Ovary (tissue), 9 donors: Measurements from ENCODE around the gene AMZ2. TPM values are rescaled to one million over a fixed set of nuclear protein-coding genes. Genes with fewer than 3 reads are reported as not detected.
A peak's percentile ranks its signal among the peaks of the same experiment; 100 is the strongest.

ENCODE experiments used
- DNase-seq, 5 donors: peaks; one replicate each; pipeline ENCODE4 v3.0.0-alpha.2; 2019 to 2020
- H3K27ac ChIP-seq, 2 donors: fragments of 200-600 bp; one replicate each; pipeline versions ENCODE4 v1.5.1 to v1.8.0; 2019 to 2022
- H3K27me3 ChIP-seq: fragments of 200-600 bp; one replicate; pipeline ENCODE4 v1.8.0; 2022
- H3K36me3 ChIP-seq: fragments of 200-600 bp; sonication (generic); one replicate; pipeline ENCODE4 v1.5.1; 2019
- H3K4me1 ChIP-seq: one replicate; pipeline ENCODE4 v1.8.1; 2013; ENCODE audit warnings: mild to moderate bottlenecking, moderate library complexity; ENCODE audit not compliant: insufficient read depth
- H3K4me3 ChIP-seq: fragments of 200-600 bp; sonication (generic); one replicate; pipeline ENCODE4 v1.5.1; 2017
- H3K9me3 ChIP-seq, 2 donors: fragments of 200-600 bp in 1 of 2; sonication (generic) in 1 of 2; one replicate each; pipeline versions ENCODE4 v1.5.1 to v1.8.1; 2013 to 2019; ENCODE audit warnings: mild to moderate bottlenecking in 1 of 2, moderate library complexity in 1 of 2
- CTCF ChIP-seq, 3 donors: fragments of 450-650 bp in 2 of 3; fragments of 200-600 bp in 1 of 3; IDR thresholded peaks; one replicate each; pipeline versions ENCODE4 v1.5.1 to v1.8.0; 2016 to 2022; ENCODE audit warnings: antibody characterized with exemption in 3 of 3, mild to moderate bottlenecking in 1 of 3
- EP300 ChIP-seq: sonication (generic); formaldehyde crosslinking; IDR thresholded peaks from one replicate; pipeline ENCODE4 v1.6.1; 2017; ENCODE audit warnings: antibody characterized with exemption
- POLR2A ChIP-seq: fragments of 450-650 bp; IDR thresholded peaks from one replicate; pipeline ENCODE4 v1.6.1; 2017; ENCODE audit warnings: antibody characterized with exemption, mild to moderate bottlenecking, moderate library complexity
- WGBS, 3 donors: extraction: QIAGEN DNeasy Blood & Tissue Kit in 1 of 3; methylation state at CpG; one replicate each; pipeline versions ENCODE4 v1.1.5 to v1.1.7; 2013 to 2017; 5-methylcytosine and 5-hydroxymethylcytosine counted together
- intact Hi-C, 4 donors: fragments of 100-400 bp; cut with DNase I; formaldehyde crosslinking; loops; one replicate each; pipeline versions ENCODE4 v1.11.0 to v1.15.1; 2022 to 2023
- polyA plus RNA-seq, 2 donors: library from polyadenylated mRNA; stranded (reverse); fragments of 200-250 nt in 1 of 2; fragments of 350-450 nt in 1 of 2; fragmentation: Illumina TruSeq in 1 of 2; extraction: RNeasy Lipid Tissue Mini Kit (QIAGEN cat#74804) in 1 of 2; gene quantifications; one replicate each; pipeline ENCODE4 v1.2.3, GENCODE V29; 2013 to 2014
- total RNA-seq, 7 donors: library from RNA; depleted of rRNA in 2 of 7; stranded (reverse); fragments of >200 nt in 2 of 7; fragmentation: NEBNext Ultra II Directional in 3 of 7; extraction: Animal tissue kit (Norgen Biotek cat#: 25700) in 3 of 7; gene quantifications; one replicate each; pipeline versions ENCODE4 v1.1.0 to v1.2.4, GENCODE V29; 2016 to 2023
- donor health status: DM: no; HTN: no; CAD: no; lungs with moderate emphysema.
- donor health status: DM: no; HTN: no; CAD: no.
- donor health status: Bipolar disorder and iron deficiency.
- donor health status: DM: yes; HTN: yes; CAD: no.
- donor health status: DM: no; HTN: no; CAD: no.
- donor health status: DM: yes; HTN: yes; CAD: no.

AMZ2 gene
- total and polyA plus RNA-seq, 9 donors, result 30.4 to 131 (median 61.6) TPM

- 87 to 88% (median 87%) methylated on average over 9 of the region's 9 CpGs for WGBS, 3 donors
- Histone ChIP-seq H3K9me3 (no peaks in the 10 kb centered on the region), H3K4me3 (no peak overlapping the region), H3K27ac (no peak overlapping the region), H3K36me3 (no peaks in the 10 kb centered on the region), H3K4me1 (peaks cover 11% of the 10 kb centered on the region), H3K27me3 (no peaks in the 10 kb centered on the region)
- intact Hi-C loops, result no loop called here
- no peak for DNase-seq
- no peak for TF ChIP-seq CTCF (IDR thresholded peaks at IDR 0.05)
- no peak for TF ChIP-seq POLR2A
- TF ChIP-seq EP300, result no peak
These were observed 53.7 kb downstream of the AMZ2 start for GRCh38 chr17:68301438-68301959.

GRCh38 chr17:68302066-68302564 lies 54.3 kb downstream of the AMZ2 start:
- 27 to 36% (median 31%) methylated on average over 10 of the region's 10 CpGs for WGBS, 3 donors
- peak; percentile 41 to 70 (median 53) for DNase-seq
- Histone ChIP-seq H3K4me3 (no peak overlapping the region), H3K27me3 (no peaks in the 10 kb centered on the region), H3K27ac (peak overlapping the region in 1 of 2 donors; percentile 54), H3K9me3 (no peaks in the 10 kb centered on the region), H3K36me3 (no peaks in the 10 kb centered on the region), H3K4me1 (peaks cover 11% of the 10 kb centered on the region)
- TF ChIP-seq CTCF (IDR thresholded peaks at IDR 0.05) (no peak), POLR2A (no peak), EP300 (no peak)
- intact Hi-C loops, result no loop called here

- Histone ChIP-seq H3K27me3 (no peaks in the 10 kb centered on the region), H3K4me3 (no peak overlapping the region), H3K4me1 (peaks cover 11% of the 10 kb centered on the region), H3K36me3 (no peaks in the 10 kb centered on the region), H3K27ac (peak overlapping the region in 1 of 2 donors; percentile 54), H3K9me3 (no peaks in the 10 kb centered on the region)
- no peak for TF ChIP-seq CTCF (IDR thresholded peaks at IDR 0.05)
- no peak for TF ChIP-seq EP300
- TF ChIP-seq POLR2A, result no peak
- intact Hi-C loops, result no loop called here
- no peak for DNase-seq
- WGBS, 3 donors, result 17 to 39% (median 32%) methylated on average over 4 of the region's 4 CpGs
These were observed 54.8 kb downstream of the AMZ2 start for GRCh38 chr17:68302666-68303065.

- Histone ChIP-seq H3K4me3 (no peak overlapping the region), H3K9me3 (no peaks in the 10 kb centered on the region), H3K4me1 (peaks cover 11% of the 10 kb centered on the region), H3K27me3 (no peaks in the 10 kb centered on the region), H3K27ac (no peak overlapping the region), H3K36me3 (no peaks in the 10 kb centered on the region)
- 92 to 95% (median 94%) methylated on average over 6 of the region's 6 CpGs for WGBS, 3 donors
- DNase-seq, result no peak
- TF ChIP-seq POLR2A, result no peak
- TF ChIP-seq EP300, result no peak
- TF ChIP-seq CTCF (IDR thresholded peaks at IDR 0.05), result no peak
- intact Hi-C loops, result no loop called here
These were observed 56.9 kb downstream of the AMZ2 start for GRCh38 chr17:68304706-68305105.
